ENCODE measurements around the gene RAB13. TPM values are rescaled to one million over a fixed set of nuclear protein-coding genes. Genes with fewer than 3 reads are reported as not detected.
A peak's percentile ranks its signal among the peaks of the same experiment; 100 is the strongest.

Gene RAB13
- total RNA-seq, 1 donor from 2014 or later: 22.0 TPM

DNA sequence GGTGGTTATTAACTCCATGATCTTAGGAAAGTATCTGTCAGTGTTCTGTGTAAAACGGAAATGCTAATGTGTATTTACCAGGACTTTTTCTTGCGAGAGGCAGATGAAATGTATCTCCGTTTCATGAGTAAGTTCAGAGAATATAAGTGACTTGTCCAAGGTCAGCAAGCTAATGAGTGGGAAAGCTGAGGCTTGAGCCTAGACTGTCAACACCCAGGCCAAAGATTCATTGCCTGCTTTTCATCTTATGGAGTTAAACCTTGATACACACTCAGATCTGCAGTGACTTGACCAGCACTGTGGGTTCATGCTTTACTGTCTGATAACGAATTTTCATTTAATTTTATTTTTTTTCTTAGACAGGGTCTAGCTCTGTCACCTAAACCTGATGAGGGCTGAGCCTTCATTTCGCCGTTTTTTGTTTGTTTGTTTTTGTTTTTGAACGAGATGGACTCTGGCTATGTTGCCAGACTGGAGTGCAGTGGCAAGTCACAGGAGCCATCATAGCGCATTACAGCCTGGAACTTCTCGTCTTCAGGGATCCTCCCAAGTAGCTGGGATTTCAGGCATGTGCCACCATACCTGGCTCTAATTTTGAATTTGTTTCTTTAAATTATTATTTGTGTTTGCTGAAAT lies 7.7 kb downstream of the RAB13 start:
- DNase-seq (ENCODE audit: low read depth): no peak

DNA sequence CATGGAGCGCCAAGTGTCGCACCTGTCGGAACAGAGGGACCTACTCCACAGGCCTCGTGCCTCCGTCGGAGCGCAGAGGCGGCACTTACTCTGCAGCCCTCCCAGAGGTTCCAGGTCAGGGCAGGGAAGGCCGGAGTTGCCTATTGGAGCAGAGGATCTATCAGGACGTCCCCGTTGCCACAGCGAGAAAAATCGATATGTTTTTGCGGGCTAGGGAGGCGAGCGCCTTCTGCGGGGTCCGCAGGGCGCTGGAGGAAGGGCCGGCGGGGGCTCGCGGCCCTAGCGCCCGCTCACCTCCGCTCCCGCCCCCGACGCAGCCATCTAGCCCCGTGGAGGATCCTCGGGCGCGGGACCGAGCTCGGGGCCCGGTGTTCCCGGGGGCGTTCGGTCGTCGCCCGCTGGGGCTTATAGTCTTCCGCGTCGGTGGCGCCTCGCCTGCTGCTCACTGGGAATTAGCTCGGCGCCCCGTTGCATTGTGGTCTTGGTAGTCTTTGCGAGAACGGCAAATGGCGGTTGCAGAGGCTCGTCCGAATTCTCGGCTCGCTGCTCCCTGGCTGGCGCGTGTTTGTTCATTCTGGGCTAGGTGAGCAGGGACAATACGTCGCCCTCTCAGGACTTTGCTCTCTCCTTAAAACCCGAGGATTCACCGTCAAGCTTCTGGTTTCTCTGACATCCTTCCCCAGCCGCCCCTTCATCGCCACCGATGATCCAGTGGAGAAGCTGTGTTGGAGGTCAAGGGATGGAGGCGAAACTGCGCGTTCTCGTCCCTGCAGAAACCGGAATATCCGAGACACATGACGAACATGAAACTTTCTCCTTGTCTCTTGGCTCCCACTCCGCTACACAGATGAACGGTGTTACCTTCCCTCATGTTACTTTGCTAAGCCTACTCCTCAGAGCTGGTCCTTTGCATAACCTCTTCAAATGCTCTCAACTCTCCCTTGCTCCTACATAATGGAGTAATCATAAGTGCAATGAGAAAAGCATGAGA lies 8.6 kb downstream of the RAB13 start, which contains the start of gene JTB:
TSS of gene JTB (minus strand) at position 425 of the 991 bp plus-strand sequence. CDS start at position 3, 422 bp downstream.
- DNase-seq (ENCODE audit: low read depth): peak; percentile 89

DNA sequence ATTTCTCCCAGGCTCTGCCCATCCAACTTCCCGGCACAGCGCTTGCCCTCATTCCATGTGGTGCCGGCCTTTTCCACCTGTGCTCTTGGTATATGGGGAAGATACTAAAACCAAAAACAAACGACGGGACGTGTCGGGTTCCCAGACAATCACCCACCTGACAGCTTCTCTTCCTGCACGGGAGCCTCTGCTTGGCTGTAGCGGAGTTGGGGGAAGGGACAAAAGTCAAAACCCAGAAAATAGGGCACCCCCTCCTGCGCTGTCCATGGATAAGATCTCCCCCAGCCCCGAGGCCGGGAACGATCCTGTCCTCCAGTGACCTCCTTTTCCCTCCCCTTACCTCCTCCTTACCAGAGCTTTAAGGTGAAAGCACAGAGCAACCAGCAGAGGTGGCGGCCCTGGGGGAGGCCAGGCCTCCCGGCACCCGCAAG lies 9.3 kb downstream of the RAB13 start:
- peak; percentile 33 for DNase-seq (ENCODE audit: low read depth)

DNA sequence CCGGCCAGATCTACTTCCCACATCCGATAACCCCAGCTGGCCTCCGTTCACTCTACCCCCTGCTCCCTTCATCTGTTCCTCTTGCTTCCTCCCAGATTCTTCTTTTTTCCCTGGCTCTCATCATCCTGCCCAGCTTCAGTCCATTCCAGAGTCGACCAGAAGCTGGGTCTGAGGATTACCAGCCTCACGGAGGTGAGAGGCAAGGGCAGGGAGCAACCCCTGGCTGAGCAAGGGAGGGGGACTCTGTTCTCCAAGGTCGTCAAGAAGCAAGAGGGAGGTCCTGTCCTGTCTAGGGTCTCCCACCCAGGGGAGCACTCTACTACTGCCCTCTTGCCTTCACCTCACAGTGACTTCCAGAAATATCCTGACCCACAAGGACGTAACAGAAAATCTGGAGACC lies 12.6 kb downstream of the RAB13 start:
- DNase-seq (ENCODE audit: low read depth): no peak

DNA sequence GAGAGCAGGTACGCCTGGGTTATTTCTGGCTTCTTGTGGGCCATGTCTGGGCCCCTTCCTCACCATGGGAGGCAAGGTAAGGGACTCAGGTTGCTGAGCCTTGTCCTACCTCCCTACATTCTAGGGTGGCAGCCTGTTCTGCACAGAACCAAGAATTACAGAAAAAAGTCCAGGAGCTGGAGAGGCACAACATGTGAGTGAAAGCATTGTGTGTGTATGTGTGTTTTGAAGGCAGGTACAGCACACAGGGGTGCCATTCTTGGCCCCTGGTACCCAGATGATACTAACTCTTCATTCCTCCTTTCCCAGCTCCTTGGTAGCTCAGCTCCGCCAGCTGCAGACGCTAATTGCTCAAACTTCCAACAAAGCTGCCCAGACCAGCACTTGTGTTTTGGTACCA lies 13.1 kb downstream of the RAB13 start:
- no peak for DNase-seq (ENCODE audit: low read depth)

DNA sequence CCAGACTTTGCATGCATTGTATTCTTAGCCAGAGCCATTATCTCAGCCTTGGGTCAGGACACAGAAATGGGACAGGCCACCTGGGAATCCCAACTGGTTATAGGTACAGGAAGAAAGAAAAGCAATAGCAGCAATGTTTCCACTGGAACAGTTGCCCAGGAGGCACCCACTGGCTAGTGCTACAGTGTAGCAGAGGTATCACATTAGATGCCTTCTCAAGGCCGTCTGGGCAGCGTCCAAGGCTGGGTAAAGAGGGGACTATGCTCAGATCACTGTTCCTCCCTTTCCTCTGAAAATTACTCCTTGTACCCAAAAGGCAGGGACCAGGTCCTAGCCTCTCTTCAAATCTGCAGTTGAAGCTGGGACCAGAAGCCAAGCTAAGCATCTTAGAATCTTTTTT lies 15.8 kb downstream of the RAB13 start:
- no peak for DNase-seq (ENCODE audit: low read depth)

DNA sequence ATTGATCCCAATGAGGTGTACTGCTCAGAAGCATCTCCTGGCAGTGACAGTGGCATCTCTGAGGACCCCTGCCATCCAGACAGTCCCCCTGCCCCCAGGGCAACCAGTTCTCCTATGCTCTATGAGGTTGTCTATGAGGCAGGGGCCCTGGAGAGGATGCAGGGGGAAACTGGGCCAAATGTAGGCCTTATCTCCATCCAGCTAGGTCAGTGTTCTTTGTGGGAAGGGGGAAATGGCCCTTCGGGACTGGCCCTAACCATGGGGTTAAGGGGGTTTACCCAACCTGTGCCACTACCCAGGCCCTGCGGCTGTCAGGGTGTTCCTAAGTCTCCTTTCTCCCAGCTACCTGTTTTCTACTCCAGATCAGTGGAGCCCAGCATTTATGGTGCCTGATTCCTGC lies 17.2 kb downstream of the RAB13 start:
- DNase-seq (ENCODE audit: low read depth): no peak

DNA sequence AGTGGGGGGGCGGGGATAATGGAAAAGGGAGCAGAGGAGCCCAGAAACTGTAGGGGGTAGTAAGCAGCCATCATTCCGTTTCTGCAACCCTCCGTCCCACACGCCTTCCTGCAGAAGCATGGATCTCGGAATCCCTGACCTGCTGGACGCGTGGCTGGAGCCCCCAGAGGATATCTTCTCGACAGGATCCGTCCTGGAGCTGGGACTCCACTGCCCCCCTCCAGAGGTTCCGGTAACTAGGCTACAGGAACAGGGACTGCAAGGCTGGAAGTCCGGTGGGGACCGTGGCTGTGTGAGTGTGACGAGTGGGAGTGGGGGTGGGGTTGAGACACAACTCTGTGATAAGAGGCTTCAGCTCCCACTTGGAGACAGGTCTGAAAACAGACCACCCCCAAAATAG lies 17.7 kb downstream of the RAB13 start:
- DNase-seq (ENCODE audit: low read depth): no peak

DNA sequence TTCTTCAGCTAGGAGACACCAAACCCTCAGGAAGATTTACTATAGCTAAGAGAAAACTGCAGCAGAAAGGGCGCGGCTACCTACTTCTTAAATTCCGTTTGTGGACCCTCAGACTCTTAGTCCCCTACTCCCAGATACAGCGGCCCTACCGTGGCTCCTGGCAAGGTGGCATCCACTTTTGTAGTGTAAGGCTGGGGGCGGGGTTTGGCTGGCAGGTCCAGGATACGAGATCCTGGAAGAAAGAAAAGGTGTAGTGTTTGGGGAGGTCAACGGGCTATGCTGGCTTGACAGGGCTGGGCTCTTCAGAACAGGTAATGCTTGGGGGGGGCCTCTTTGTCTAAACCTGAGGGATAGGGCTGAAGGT lies 18.2 kb downstream of the RAB13 start:
- DNase-seq (ENCODE audit: low read depth): no peak

DNA sequence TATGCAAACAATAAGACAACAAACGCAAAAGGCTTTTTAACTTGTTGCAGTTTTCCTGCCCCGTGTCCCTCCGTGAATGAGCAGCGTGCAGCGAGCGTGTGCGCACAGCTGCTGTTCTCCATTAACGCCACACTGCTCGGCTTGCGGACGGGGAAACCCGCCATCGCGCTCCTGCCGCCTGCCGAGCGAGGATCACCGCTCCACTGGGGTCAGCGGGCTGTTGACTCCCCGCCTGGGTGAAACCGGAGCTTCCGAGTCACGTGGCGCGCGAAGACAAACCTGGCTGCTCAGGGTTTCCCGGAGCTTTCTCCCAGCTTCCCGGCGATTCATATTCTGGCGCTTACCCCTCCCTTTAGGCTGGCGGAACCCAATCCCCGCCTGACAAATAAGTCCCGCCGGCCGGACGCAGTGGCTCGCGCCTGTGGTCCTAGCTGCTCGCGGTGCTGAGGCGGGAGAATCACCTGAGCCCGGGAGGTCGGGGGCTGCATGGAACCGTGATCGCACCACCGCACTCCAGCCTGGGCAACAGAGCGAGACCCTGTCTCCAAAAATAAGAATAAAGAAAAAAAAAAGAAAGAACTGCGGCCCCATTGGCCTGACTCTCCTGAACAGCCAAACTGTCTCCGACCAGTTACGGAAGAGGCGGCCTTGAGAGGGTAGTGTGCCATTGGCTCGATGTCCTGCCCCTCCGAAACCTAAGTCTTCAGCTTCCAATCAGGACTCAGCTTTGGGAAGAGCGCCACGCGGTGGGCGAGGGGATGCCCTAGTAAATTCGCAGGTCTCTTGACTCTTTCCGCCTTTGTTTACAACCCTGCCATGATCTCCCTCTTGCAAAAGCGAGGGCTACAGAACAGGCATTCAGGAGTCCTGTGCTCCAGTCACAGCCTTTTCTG lies 18.8 kb downstream of the RAB13 start, which contains the start of gene CREB3L4:
TSS of gene CREB3L4 (plus strand) at position 796 of the 893 bp plus-strand sequence. CDS start 624 bp downstream, outside the sequence.
- DNase-seq (ENCODE audit: low read depth): peak; percentile 98

DNA sequence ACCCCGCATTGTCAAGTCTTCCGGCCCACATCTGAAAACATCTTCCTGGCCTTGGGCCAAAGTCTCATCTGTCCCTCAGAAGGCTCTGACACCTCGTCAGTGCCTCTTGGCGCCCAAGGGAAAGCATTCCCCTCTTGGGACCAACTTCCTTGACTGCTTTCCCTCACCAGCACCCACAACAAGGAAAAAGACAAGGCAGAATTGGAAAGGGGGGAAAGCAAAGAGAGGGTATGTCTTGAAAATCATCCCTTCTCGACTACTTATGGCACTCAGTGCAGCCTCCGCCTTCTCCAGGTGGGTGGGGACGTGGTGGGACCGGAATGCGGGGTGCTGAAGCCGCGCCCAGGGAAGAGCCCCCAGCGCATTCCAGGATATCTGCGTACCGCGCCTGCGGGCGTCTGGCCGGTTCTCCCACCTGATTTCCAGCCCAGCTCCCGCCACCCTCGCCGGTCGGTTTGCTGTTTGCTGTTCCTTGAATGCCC lies 22.2 kb downstream of the RAB13 start:
- no peak for DNase-seq (ENCODE audit: low read depth)

DNA sequence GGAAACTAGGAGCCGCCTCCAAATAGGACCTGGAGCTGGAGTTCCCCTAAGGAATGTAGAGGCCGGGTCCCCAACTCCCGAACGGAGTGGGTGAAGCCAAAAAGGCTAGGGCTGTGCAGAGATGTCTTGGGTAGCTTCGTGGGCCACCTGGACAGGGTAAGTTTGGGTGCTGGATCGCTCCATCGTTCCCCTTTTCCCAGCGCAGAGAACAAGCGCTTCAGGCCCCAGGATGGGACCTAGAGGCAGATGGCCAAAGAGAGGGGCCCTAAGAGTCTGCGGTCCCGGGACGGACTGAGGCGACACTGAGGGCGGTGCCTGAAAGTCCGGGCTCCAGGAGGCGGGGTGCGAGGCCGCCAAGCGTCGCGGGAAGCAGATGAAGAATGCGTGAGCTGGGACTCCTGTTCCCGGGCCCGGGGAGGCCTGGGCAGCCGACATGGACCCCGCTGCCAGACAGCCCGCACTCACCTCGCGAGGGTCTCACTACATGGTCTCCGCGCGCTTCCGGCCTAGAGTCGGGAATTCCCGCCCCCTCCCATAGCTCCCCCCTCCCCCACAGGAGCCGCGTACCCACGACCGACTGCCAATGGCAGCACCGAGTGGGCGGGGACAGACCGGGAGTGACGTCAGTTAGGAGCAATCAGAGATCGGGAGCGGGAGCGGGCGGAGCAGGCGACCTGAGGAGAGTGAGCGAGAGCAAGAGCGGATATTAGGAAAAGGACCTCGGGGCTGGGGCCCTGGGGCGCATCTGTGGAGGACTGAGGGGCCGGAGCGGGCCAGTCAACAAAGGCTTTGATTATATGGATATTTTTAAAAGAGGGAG lies 22.9 kb downstream of the RAB13 start, which contains the start of gene SLC39A1:
TSS of gene SLC39A1 (minus strand) at position 508 of the 820 bp plus-strand sequence. CDS start 822 bp downstream, outside the sequence.
- peak; percentile 97 for DNase-seq (ENCODE audit: low read depth)

DNA sequence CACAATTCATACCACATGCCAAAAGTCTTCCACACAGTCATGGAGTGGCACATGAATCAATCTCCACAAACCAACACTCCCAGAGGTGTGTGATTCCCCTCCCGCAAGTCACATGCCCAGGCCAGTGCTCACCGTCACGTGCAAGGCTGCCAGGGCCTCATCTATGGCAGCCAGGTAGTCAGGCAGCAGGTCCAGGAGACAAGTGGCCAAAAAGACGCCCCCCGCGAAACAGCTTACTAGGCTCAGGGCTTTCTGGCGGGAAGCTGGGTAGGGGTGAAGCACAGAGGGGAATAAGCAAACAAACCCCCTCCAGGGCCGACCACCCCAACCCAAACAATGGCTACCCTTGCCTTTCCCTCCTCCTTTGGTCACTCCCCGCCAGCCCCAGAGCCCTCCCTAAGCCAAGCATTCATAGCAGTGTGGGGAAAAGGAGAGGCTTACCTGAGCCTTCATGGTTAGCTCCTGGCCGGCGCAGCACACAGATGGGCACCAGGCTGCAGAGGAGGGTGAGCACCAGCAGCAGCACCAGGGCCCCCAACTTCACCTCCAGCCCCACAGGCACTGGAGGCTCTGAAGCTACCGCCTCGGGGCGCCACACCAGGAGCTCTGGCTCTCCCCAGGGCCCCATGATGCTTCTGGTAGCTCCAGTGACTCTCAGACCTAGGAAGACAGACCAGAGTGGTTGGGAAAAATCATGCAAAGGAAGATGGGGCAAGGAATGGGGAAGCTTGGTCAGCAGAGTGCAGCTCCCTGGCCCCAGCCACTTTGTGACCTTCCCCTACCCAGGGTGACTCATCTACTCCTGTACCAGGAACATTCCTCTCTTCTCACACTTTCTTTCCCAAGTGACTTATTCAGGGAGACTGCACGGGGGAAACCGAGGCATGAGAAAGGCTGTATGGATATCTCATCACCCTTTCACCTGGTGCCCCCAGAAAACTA lies 23.8 kb downstream of the RAB13 start:
- peak; percentile 25 for DNase-seq (ENCODE audit: low read depth)

DNA sequence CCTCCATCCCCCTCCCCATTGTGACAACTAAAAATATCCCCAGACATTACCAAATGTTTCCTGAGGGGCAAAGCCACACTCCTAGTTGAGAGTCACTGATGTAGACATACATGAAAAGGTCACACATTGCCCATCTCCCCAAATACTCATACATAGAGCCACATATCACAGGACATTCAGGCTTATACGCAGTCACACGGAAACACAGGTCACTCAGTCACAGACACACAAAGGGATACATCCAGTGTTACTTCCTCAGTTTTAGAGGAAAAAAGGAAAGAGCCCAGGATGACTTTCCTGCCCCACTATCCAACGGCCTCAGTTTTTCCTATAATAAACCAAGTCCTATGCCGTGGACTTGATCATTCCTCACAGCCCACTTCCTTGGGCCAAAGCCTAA lies 24.7 kb downstream of the RAB13 start:
- DNase-seq (ENCODE audit: low read depth): no peak

DNA sequence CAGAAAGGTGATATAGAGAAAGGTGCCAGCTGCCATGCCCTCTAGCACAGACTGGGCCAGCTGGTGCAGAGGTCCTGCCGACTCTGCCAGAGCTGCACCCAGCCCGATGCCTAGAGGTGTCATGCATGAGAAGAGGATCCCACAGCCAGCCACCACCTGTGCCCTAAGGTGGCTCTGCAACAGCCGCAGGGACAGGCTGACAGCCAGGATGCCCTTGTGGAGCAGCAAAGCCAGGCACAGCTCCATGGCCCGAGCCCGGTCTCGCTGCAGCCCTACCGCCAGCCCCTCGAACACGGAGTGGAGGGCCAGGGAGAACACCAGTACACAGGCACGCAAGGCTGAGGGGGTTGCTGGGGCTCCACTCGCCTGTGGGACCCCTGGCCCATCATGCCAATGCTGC lies 25.9 kb downstream of the RAB13 start:
- no peak for DNase-seq (ENCODE audit: low read depth)

DNA sequence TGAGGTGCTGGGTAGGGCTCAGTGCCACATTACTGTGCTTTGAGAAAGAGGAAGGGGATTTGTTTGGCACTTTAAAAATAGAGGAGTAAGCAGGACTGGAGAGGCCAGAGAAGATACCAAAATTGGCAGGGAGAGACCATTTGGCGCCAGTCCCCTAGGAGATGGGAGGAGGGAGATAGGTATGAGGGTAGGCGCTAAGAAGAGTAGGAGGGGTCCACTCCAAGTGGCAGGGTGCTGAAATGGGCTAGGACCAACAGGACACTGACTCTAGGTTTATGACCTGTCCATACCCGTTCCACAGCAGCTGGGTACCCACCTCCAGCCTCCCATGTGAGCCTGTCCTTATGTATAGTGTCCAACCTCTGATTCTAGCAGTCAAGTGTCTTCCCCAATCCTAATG lies 26.7 kb downstream of the RAB13 start:
- DNase-seq (ENCODE audit: low read depth): no peak

DNA sequence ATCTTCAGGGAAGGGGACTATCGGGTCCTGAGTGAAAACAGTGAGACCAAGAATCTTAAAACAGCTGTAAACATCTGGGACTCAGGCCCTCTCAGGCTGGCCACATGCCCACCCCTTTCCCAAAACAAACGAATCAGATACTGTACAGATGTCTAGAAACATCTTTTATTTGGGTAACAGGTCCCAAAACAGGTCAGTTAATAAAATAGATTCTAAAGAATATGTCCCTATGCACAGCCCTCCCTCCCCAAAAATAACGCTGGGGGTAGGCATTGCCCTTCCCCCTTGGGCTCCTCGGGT lies 27.2 kb downstream of the RAB13 start:
- no peak for DNase-seq (ENCODE audit: low read depth)

DNA sequence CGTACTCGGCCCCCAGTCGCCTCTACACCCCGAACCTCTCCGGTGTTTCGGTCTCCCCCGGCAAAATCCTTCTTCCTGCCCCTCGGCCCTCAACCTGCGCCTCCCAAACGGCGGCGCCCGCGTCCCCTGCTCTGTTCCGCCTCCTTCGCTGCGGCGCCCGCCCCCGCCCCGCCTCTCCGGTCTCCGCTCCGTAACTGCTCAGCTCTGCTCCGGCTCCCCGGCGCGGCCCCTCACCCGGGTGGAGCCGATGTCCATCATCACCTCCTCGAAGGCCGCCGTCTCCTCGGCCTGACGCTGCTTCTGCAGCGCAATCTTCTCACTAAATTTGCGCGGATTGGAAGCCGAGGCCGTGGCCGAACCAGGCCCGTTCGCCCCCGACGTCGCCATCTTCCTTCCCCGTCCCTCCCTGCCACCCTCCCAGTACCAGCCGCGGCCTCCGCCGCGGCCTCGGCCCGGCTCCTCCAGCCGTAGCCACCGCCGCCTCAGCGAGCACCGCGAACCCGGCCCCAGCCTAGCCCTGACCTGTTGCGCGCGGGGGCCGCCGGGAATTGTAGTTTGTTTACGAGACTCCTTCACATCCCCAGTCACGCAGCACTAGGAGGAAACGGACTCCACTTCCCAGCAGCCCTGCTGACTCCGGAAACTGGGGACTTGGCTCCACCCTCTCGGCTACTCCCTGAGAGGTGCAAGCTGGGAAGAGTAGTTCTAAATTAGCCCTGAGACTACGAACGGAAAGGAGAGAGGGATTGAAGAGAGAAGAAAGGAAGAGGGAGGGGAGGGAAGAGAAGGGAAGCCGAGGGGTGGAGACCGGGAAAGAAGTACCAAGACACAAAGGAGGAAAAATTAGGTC lies 27.8 kb downstream of the RAB13 start, which contains the start of gene CRTC2:
TSS of gene CRTC2 (minus strand) at position 502 of the 850 bp plus-strand sequence. CDS start at position 387, 115 bp downstream.
- peak; percentile 99 for DNase-seq (ENCODE audit: low read depth)
